Lung microvascular endothelial cell (primary cell): ENCODE measurements around the gene TSSK2. TPM values are rescaled to one million over a fixed set of nuclear protein-coding genes. Genes with fewer than 3 reads are reported as not detected.

Experiments
- DNase-seq, 2 donors: peaks; one replicate each; pipeline versions ENCODE4 v3.0.0 to v3.0.0-alpha.2; 2010; ENCODE audit warnings: low read depth in 2 of 2
- total RNA-seq: library from RNA; depleted of rRNA; stranded (reverse); fragments of >200 nt; gene quantifications from 2 replicates; pipeline ENCODE4 v1.2.1, GENCODE V29; 2014

Gene TSSK2
- total RNA-seq, 1 donor from 2014 or later = not detected

- DNase-seq = no peak
Measured at GRCh38 chr22:19181786-19182471, 50.8 kb downstream of the TSSK2 start.

Other genes starting within 250 kb of the TSSK2 start
- gene DGCR6, start 225.0 kb upstream of the TSSK2 start, total RNA-seq = 0.60 and 2.4 TPM in 2 replicates
- 0.22 TPM in 1 of 2 replicates, not detected in the other for gene PRODH, start 195.0 kb upstream of the TSSK2 start, total RNA-seq
- 28.3 and 37.5 TPM in 2 replicates for gene DGCR2, start 8.9 kb upstream of the TSSK2 start, total RNA-seq
- gene ESS2, start 13.3 kb downstream of the TSSK2 start, total RNA-seq = 3.3 and 4.2 TPM in 2 replicates
- not detected in 2 replicates for gene GSC2, start 19.0 kb downstream of the TSSK2 start, total RNA-seq
- 47.1 and 61.9 TPM in 2 replicates for gene SLC25A1, start 47.4 kb downstream of the TSSK2 start, total RNA-seq
- 2.0 and 4.0 TPM in 2 replicates for gene CLTCL1, start 160.4 kb downstream of the TSSK2 start, total RNA-seq